Activated naive CD8-positive, alpha-beta T cell treated with anti-CD3 and anti-CD28 coated beads for 36 hours (primary cell): Measurements from ENCODE around the gene CNOT4. TPM values are rescaled to one million over a fixed set of nuclear protein-coding genes. Genes with fewer than 3 reads are reported as not detected.
"Not testable (repeated sequence)": the region's sequence is repeated elsewhere in the genome, so short reads cannot be mapped to it uniquely, and the experiment has no call there.

ENCODE experiments used
- DNase-seq: peaks from one replicate; pipeline ENCODE4 v3.0.0; 2021
- H3K27ac Mint-ChIP-seq: one replicate; pipeline ENCODE4 v1.8.0; 2022; ENCODE audit warnings: mild to moderate bottlenecking, moderate library complexity, mixed read lengths
- H3K27me3 Mint-ChIP-seq: one replicate; pipeline ENCODE4 v1.8.0; 2022; ENCODE audit warnings: mild to moderate bottlenecking, mixed read lengths
- H3K36me3 Mint-ChIP-seq: one replicate; pipeline ENCODE4 v1.8.0; 2021; ENCODE audit warnings: mild to moderate bottlenecking, mixed read lengths
- H3K4me1 Mint-ChIP-seq: one replicate; pipeline ENCODE4 v1.8.0; 2021; ENCODE audit warnings: mixed read lengths
- H3K4me3 Mint-ChIP-seq: one replicate; pipeline ENCODE4 v1.8.0; 2022; ENCODE audit warnings: mild to moderate bottlenecking, moderate library complexity, mixed read lengths
- H3K9me3 Mint-ChIP-seq: one replicate; pipeline ENCODE4 v1.8.0; 2022; ENCODE audit warnings: mixed read lengths
- total RNA-seq, 2 experiments: library from RNA; stranded (reverse); gene quantifications; one replicate each; pipeline ENCODE4 v1.2.3, GENCODE V29; 2021

The CNOT4 gene
- total RNA-seq, 2 experiments from 2014 or later: 17.0 to 17.5 TPM

GRCh38 chr7:135355377-135356048 is 154.4 kb downstream of the CNOT4 start:
- Mint-ChIP-seq H3K9me3 (no peaks in the 10 kb centered on the region), H3K27ac (no peak overlapping the region), H3K27me3 (no peaks in the 10 kb centered on the region), H3K4me1 (no peaks in the 10 kb centered on the region), H3K36me3 (no peaks in the 10 kb centered on the region), H3K4me3 (no peak overlapping the region)
- no peak for DNase-seq

- no peaks in the 10 kb centered on the region for H3K4me1 Mint-ChIP-seq
- H3K9me3 Mint-ChIP-seq: no peaks in the 10 kb centered on the region
- H3K27ac Mint-ChIP-seq: no peak overlapping the region
- H3K27me3 Mint-ChIP-seq: no peaks in the 10 kb centered on the region
- H3K36me3 Mint-ChIP-seq: no peaks in the 10 kb centered on the region
- H3K4me3 Mint-ChIP-seq: no peak overlapping the region
- no peak for DNase-seq
Observed at GRCh38 chr7:135353832-135354231, 156.1 kb downstream of the CNOT4 start.

- Mint-ChIP-seq H3K27me3 (no peaks in the 10 kb centered on the region), H3K4me3 (no peak overlapping the region), H3K36me3 (no peaks in the 10 kb centered on the region), H3K4me1 (no peaks in the 10 kb centered on the region), H3K27ac (no peak overlapping the region), H3K9me3 (no peaks in the 10 kb centered on the region)
- DNase-seq: no peak
Observed at GRCh38 chr7:135352285-135352684, 157.6 kb downstream of the CNOT4 start.

DNA sequence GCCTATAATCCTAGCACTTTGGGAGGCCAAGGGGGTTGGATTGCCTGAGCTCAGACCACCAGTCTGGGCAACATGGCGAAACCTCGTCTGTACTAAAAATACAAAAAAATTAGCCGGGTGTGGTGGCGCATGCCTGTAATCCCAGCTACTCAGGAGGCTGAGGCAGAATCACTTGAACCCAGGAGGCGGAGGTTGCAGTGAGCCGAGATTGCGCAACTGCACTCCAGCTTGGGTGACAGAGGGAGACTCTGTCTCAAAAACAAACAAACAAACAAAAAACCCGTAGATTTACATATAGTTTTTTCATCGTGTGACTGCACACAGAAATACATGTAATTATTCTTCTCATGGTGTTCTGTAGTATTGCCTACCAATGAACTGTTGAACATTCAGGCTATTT is 158.8 kb downstream of the CNOT4 start:
- H3K9me3 Mint-ChIP-seq, H3K36me3 Mint-ChIP-seq: not testable (repeated sequence)

GRCh38 chr7:135349746-135350145 is 160.2 kb downstream of the CNOT4 start:
- Mint-ChIP-seq H3K36me3 (no peaks in the 10 kb centered on the region), H3K4me1 (no peaks in the 10 kb centered on the region), H3K9me3 (no peaks in the 10 kb centered on the region), H3K4me3 (no peak overlapping the region), H3K27ac (no peak overlapping the region), H3K27me3 (no peaks in the 10 kb centered on the region)
- DNase-seq: no peak

More for the DNA sequence above, 158.8 kb downstream of the CNOT4 start:
- H3K4me3 Mint-ChIP-seq, H3K4me1 Mint-ChIP-seq, H3K27ac Mint-ChIP-seq, H3K27me3 Mint-ChIP-seq, DNase-seq: not testable (repeated sequence)

DNA sequence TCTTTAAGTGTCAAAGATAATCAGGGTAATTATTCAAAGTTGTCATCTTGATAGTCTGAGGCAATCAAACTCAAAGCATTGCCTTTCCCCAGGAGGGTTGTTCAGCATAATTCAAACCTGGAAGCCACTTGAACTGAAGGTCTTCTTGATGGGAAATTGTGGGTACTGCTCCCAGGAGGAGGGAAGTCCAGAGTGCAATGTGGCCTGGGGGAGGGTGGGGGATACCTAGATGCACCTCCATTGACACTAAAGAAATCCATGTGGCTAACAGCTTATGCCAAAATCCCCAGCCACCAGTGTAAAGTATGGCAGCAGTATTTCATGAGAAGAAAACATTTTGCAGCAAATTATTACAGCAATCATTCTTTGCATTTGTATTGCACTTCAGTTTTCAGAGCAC is 161.4 kb downstream of the CNOT4 start:
- H3K36me3 Mint-ChIP-seq: no peaks in the 10 kb centered on the region
- no peak overlapping the region for H3K4me3 Mint-ChIP-seq
- H3K27ac Mint-ChIP-seq: no peak overlapping the region
- H3K27me3 Mint-ChIP-seq: no peaks in the 10 kb centered on the region
- no peak for DNase-seq
- H3K9me3 Mint-ChIP-seq: no peaks in the 10 kb centered on the region
- no peaks in the 10 kb centered on the region for H3K4me1 Mint-ChIP-seq

DNA sequence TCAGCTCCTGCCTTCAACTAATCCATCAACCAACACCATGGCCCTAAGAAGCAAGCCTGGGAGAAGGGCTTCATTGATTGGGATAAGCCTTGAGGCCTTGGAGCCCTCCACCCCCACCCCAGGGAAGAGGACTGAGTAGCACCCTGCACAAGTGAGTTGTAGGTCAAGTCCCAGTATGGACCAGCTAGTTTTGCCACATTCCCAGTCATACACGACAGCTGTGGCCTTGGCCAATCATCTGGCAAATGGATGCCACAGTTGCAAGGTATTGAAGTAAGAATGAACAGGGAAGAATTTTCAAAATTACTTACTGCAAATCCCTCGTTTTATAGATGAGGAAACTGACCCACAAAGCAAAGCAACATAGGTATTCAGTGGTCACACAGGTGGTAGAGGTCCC is 166.5 kb downstream of the CNOT4 start:
- Mint-ChIP-seq H3K27ac (no peak overlapping the region), H3K27me3 (no peaks in the 10 kb centered on the region), H3K4me3 (no peak overlapping the region), H3K9me3 (no peaks in the 10 kb centered on the region), H3K4me1 (no peaks in the 10 kb centered on the region), H3K36me3 (no peaks in the 10 kb centered on the region)
- DNase-seq: no peak

GRCh38 chr7:135342887-135343286 is 167.0 kb downstream of the CNOT4 start:
- Mint-ChIP-seq H3K27me3 (no peaks in the 10 kb centered on the region), H3K36me3 (no peaks in the 10 kb centered on the region), H3K27ac (no peak overlapping the region), H3K9me3 (no peaks in the 10 kb centered on the region), H3K4me3 (no peak overlapping the region), H3K4me1 (no peaks in the 10 kb centered on the region)
- no peak for DNase-seq

GRCh38 chr7:135341049-135341448 is 168.9 kb downstream of the CNOT4 start:
- peaks cover 1% of the 10 kb centered on the region for H3K36me3 Mint-ChIP-seq
- no peaks in the 10 kb centered on the region for H3K4me1 Mint-ChIP-seq
- H3K27me3 Mint-ChIP-seq: no peaks in the 10 kb centered on the region
- no peak overlapping the region for H3K27ac Mint-ChIP-seq
- H3K9me3 Mint-ChIP-seq: no peaks in the 10 kb centered on the region
- no peak overlapping the region for H3K4me3 Mint-ChIP-seq
- DNase-seq: no peak

DNA sequence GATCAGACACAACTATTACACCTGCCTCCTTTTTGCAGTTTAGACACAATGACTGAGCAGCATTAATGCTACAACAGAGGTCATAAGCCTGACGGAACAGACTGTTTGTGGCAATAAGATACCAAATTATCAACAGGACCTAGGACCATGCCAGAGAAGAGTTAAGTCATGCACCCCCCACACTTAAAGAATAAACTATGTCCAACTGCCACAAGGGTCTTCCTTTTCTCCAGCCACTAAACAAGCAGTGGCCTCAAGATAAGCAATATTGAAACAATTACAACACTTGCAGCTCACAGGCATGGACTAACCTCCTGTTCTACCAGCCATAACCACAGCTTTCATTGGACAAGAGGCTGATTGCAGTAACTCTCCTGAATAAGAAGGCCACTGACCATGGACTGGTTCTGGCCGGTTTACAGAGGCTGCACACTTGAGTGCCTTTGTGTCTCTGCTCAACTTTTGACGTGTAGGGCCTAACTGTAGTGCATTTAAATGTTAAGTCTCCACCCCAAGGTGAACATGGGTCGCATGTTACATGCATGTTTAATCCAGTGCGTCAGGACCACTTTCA is 171.8 kb downstream of the CNOT4 start:
- Mint-ChIP-seq H3K4me1 (peaks cover 2% of the 10 kb centered on the region), H3K9me3 (no peaks in the 10 kb centered on the region), H3K27me3 (no peaks in the 10 kb centered on the region)

GRCh38 chr7:135337506-135337905 is 172.4 kb downstream of the CNOT4 start:
- peaks cover 5% of the 10 kb centered on the region for H3K4me1 Mint-ChIP-seq
- H3K4me3 Mint-ChIP-seq: no peak overlapping the region
- DNase-seq: no peak
- H3K27me3 Mint-ChIP-seq: no peaks in the 10 kb centered on the region
- H3K36me3 Mint-ChIP-seq: peaks cover 4% of the 10 kb centered on the region
- no peaks in the 10 kb centered on the region for H3K9me3 Mint-ChIP-seq
- no peak overlapping the region for H3K27ac Mint-ChIP-seq

More for the DNA sequence above, 171.8 kb downstream of the CNOT4 start:
- no peak overlapping the region for H3K27ac Mint-ChIP-seq
- H3K36me3 Mint-ChIP-seq: peaks cover 4% of the 10 kb centered on the region
- no peak overlapping the region for H3K4me3 Mint-ChIP-seq
- DNase-seq: no peak

DNA sequence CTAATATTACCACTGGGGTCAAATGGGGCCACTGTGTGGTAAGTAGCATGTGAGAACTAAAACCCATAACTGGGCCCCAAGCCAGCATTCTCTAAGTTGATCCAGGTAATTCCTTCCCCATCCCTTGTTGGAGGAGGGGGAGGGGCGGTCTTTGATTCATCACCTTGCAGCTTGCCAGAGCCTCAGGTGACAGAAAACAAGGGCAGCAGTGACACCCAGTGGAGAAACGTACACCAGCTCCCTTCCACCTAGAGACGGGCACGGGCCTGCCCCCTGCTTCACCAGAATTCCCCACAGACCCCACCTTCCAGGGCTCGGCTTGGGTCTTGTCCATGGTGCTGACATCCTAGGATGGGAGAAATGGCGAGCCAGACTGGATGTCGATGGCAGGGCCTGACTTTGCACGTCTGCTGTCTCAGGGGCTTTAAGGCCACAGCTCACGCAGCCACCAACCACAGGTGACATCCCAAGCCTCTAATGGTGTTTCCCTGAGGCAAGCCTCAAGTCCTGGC is 174.2 kb downstream of the CNOT4 start:
- H3K4me3 Mint-ChIP-seq: no peak overlapping the region
- H3K9me3 Mint-ChIP-seq: no peaks in the 10 kb centered on the region
- H3K27ac Mint-ChIP-seq: no peak overlapping the region
- H3K36me3 Mint-ChIP-seq: peaks cover 4% of the 10 kb centered on the region
- H3K4me1 Mint-ChIP-seq: peaks cover 5% of the 10 kb centered on the region
- peak; percentile 31 for DNase-seq
- no peaks in the 10 kb centered on the region for H3K27me3 Mint-ChIP-seq

GRCh38 chr7:135334830-135335543 is 174.9 kb downstream of the CNOT4 start:
- DNase-seq: no peak
- Mint-ChIP-seq H3K9me3 (no peaks in the 10 kb centered on the region), H3K4me1 (peaks cover 5% of the 10 kb centered on the region), H3K4me3 (no peak overlapping the region), H3K27me3 (no peaks in the 10 kb centered on the region), H3K27ac (no peak overlapping the region), H3K36me3 (peaks cover 4% of the 10 kb centered on the region)

- Mint-ChIP-seq H3K4me3 (no peak overlapping the region), H3K27me3 (no peaks in the 10 kb centered on the region), H3K27ac (no peak overlapping the region), H3K36me3 (peaks cover 4% of the 10 kb centered on the region), H3K4me1 (peaks cover 5% of the 10 kb centered on the region), H3K9me3 (no peaks in the 10 kb centered on the region)
- DNase-seq: no peak
Observed at GRCh38 chr7:135333946-135334345, 176.0 kb downstream of the CNOT4 start.

DNA sequence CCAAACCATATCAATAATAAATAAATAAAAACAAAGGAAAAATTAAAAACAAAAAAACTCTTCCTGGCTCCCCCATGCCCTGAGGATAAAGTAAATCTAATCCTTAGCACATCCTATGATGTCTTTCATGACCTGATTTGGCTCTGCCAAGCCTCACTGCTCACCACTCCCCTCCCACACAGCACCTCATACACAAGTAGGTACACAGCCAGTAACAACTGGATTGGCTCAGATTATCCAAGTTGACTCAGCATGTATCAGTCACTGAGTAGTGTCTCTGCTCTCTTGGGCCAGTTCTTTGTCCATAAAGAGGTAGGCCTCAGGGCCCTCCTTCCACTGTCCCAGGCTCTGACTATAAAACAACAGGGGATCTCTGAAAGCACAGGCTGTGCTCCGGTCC is 176.7 kb downstream of the CNOT4 start:
- H3K9me3 Mint-ChIP-seq: no peaks in the 10 kb centered on the region
- peaks cover 5% of the 10 kb centered on the region for H3K4me1 Mint-ChIP-seq
- no peaks in the 10 kb centered on the region for H3K27me3 Mint-ChIP-seq
- no peak overlapping the region for H3K27ac Mint-ChIP-seq
- H3K4me3 Mint-ChIP-seq: no peak overlapping the region
- DNase-seq: no peak
- H3K36me3 Mint-ChIP-seq: peaks cover 4% of the 10 kb centered on the region
